Colonic mucosa (tissue), 4 donors: ENCODE data around the gene SLC7A1. TPM values are rescaled to one million over a fixed set of nuclear protein-coding genes. Genes with fewer than 3 reads are reported as not detected.

ENCODE experiments used
- DNase-seq: peaks from one replicate; pipeline ENCODE4 v3.0.0-alpha.2; 2020
- H3K27ac ChIP-seq: fragments of 200-600 bp; one replicate; pipeline ENCODE4 v1.8.0; 2021
- H3K27me3 ChIP-seq: fragments of 200-600 bp; one replicate; pipeline ENCODE4 v1.8.0; 2021
- H3K36me3 ChIP-seq: fragments of 200-600 bp; one replicate; pipeline ENCODE4 v1.8.0; 2021
- H3K4me1 ChIP-seq: fragments of 200-600 bp; one replicate; pipeline ENCODE4 v1.8.0; 2021; ENCODE audit warnings: mild to moderate bottlenecking
- H3K4me3 ChIP-seq: fragments of 200-600 bp; one replicate; pipeline ENCODE4 v1.8.0; 2021
- H3K9ac ChIP-seq, 2 donors: one replicate each; pipeline ENCODE4 v1.7.0; 2013; ENCODE audit warnings: control low read depth in 2 of 2, low read depth in 2 of 2, low read length in 2 of 2
- H3K9me3 ChIP-seq: fragments of 200-600 bp; one replicate; pipeline ENCODE4 v1.8.0; 2021
- intact Hi-C: fragments of 100-400 bp; cut with DNase I; formaldehyde crosslinking; loops from one replicate; pipeline ENCODE4 v1.14.1; 2022
- total RNA-seq, 2 donors: library from RNA; stranded (reverse); fragmentation: NEBNext Ultra II Directional in 1 of 2; extraction: Animal tissue kit (Norgen Biotek cat#: 25700) in 1 of 2; gene quantifications; one replicate each; pipeline ENCODE4 v1.2.1, GENCODE V29; 2021
- TF ChIP-seq, protein P1 (sequence below): fragments of 200-600 bp; IDR thresholded peaks from one replicate; pipeline ENCODE4 v1.8.0; 2022; ENCODE audit warnings: antibody characterized with exemption, mild to moderate bottlenecking
- donor health status: healthy.
- donor health status: DM: no; HTN: no; CAD: no.
- donor health status: DM: no; HTN: no; CAD: no.

SLC7A1 gene
- total RNA-seq, 2 donors from 2014 or later: 52.4 to 62.8 TPM

DNA sequence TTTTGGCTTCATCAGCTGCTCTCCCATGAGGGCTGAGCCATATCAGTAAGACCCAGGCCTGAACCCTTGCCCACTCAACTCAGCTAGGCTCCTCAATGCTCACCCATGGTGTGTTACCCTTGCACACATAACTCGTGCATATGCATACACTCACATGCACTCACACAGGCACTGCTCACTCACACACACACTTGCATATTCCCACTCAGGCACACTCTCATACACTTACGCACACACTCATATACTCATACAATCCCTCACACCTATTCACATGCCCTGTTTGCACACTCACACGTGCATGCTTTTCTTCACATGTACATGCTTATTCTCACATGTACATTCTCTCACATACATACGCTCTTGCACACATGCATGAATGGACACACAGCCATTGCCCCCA lies 93.8 kb downstream of the SLC7A1 start:
- no peak for DNase-seq
- TF ChIP-seq, protein P1, sequence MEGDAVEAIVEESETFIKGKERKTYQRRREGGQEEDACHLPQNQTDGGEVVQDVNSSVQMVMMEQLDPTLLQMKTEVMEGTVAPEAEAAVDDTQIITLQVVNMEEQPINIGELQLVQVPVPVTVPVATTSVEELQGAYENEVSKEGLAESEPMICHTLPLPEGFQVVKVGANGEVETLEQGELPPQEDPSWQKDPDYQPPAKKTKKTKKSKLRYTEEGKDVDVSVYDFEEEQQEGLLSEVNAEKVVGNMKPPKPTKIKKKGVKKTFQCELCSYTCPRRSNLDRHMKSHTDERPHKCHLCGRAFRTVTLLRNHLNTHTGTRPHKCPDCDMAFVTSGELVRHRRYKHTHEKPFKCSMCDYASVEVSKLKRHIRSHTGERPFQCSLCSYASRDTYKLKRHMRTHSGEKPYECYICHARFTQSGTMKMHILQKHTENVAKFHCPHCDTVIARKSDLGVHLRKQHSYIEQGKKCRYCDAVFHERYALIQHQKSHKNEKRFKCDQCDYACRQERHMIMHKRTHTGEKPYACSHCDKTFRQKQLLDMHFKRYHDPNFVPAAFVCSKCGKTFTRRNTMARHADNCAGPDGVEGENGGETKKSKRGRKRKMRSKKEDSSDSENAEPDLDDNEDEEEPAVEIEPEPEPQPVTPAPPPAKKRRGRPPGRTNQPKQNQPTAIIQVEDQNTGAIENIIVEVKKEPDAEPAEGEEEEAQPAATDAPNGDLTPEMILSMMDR: no peak
- Histone ChIP-seq H3K27me3 (no peaks in the 10 kb centered on the region), H3K9me3 (no peaks in the 10 kb centered on the region), H3K4me3 (no peak overlapping the region), H3K36me3 (no peaks in the 10 kb centered on the region), H3K9ac (no peak overlapping the region), H3K27ac (no peak overlapping the region), H3K4me1 (no peaks in the 10 kb centered on the region)
- intact Hi-C loops: no loop called here

DNA sequence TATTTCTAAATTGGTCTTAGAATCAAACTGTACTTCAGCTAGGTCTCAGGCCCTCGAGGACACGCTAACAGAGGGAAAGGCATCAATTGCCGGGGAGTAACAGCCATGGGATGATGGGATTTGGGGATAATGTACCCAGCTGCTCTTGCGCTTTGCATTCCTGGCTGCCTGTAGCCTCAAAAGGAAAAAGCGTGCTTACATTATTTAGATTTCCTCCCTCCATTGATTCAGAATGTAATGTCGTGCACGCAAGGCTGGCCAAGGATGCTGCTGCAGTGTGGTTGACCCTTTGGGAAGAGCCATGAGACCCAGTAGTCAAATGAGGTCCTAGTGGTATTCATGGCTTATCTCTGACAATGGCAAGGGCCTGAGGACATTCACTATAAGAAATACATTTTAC lies 95.1 kb downstream of the SLC7A1 start:
- H3K4me1 ChIP-seq: no peaks in the 10 kb centered on the region
- H3K9me3 ChIP-seq: no peaks in the 10 kb centered on the region
- DNase-seq: no peak
- intact Hi-C loops: no loop called here
- no peak overlapping the region for H3K4me3 ChIP-seq
- no peaks in the 10 kb centered on the region for H3K36me3 ChIP-seq
- no peak overlapping the region for H3K9ac ChIP-seq
- no peak overlapping the region for H3K27ac ChIP-seq
- H3K27me3 ChIP-seq: no peaks in the 10 kb centered on the region
- TF ChIP-seq, protein P1: no peak

DNA sequence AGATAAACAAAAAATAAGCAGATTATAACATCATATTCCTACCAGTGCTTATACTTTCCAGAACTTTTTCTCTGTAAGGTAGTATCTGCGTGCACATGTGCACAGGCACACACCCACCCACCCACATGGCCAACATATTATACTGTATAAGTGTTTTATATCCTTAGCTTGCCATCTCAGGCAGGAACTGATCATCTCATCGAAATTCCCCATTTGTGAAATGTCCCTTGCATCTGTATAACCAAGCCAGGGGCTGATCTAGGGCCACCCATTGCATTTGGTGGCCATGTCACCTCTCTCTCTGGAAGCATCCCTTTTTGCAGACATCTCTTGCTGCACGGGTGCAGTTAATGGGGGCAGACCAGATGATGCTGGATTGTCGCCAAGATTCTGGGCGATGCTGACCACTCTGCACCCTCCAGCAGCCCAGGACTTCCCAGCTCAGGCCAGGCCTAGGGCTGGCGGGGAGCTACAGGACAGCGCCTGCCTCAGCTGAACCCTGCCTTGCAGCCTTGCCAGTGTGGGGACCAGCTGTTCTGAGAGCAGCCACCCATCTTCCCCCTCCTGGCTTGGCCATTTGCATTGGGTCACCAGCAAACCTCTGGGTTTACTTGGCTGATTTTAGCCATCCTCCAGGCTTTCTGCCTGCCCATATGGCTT lies 95.9 kb downstream of the SLC7A1 start:
- intact Hi-C loops: no loop called here
- Histone ChIP-seq H3K27ac (no peak overlapping the region), H3K36me3 (no peaks in the 10 kb centered on the region), H3K9ac (no peak overlapping the region), H3K9me3 (no peaks in the 10 kb centered on the region), H3K4me3 (no peak overlapping the region), H3K4me1 (no peaks in the 10 kb centered on the region), H3K27me3 (no peaks in the 10 kb centered on the region)
- no peak for DNase-seq
- TF ChIP-seq, protein P1: no peak

- Histone ChIP-seq H3K27ac (no peak overlapping the region), H3K9ac (no peak overlapping the region), H3K27me3 (no peaks in the 10 kb centered on the region), H3K36me3 (no peaks in the 10 kb centered on the region), H3K9me3 (no peaks in the 10 kb centered on the region), H3K4me1 (no peaks in the 10 kb centered on the region), H3K4me3 (no peak overlapping the region)
- intact Hi-C loops: no loop called here
- DNase-seq: no peak
- TF ChIP-seq, protein P1: no peak
Measured at GRCh38 chr13:29498426-29499040, 97.0 kb downstream of the SLC7A1 start.

DNA sequence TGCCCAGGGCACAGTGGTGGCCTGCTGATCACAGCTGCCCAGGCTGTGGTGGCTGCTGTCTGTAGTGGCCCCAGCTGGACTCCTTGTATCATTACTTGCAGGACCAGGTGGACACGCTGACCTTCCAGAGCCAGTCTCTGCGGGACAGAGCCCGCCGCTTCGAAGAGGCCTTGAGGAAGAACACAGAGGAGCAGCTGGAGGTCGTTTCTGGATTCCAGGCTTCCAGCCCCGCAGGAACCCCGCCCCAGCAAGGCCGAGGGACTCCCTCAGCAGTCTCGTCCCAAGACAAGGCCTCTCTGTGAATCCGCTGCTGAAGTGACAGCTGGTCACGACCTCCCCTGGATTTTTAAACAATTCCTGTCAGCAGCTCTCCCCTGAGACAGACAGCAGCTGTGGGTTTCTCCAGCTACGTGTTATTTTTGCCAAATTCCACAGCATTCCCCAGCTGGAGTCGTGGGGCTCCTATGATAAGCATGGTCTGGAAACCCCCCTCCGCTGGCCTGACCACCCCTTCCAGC lies 98.3 kb downstream of the SLC7A1 start:
- Histone ChIP-seq H3K4me3 (no peak overlapping the region), H3K27ac (no peak overlapping the region), H3K9ac (no peak overlapping the region), H3K27me3 (no peaks in the 10 kb centered on the region), H3K9me3 (no peaks in the 10 kb centered on the region), H3K4me1 (no peaks in the 10 kb centered on the region), H3K36me3 (no peaks in the 10 kb centered on the region)
- no peak for DNase-seq
- TF ChIP-seq, protein P1: no peak
- intact Hi-C loops: no loop called here
